ENCODE data around the gene LRMDA. TPM values are rescaled to one million over a fixed set of nuclear protein-coding genes. Genes with fewer than 3 reads are reported as not detected.

The LRMDA gene
- total and polyA plus RNA-seq, 2 of the 4 experiments (the other 2 are of a cell fraction), result 0.07 TPM; not detected in 1

DNA sequence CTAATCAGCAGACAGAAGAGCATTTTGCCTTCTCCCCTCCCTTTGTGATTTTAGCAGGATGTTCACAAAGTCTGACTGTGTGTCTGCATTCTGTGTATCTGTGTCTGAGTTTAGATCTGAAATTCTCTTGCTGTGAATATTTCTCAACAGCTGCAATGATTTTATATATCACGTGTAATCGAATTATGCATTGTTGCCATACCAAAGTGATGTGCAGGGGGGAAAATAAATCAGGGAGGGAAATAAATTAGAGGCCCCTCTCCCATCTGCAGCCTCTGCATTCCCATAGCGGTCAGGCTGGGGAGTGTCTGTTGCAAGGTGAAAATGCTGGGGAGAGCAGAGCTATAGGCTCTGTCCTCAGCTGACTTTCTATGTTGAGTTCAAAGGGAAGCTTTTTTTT, 209.0 kb downstream of the LRMDA start:
- no peak for ATAC-seq (ENCODE audit: low read depth)
- H3K4me2 ChIP-seq (ENCODE audit: low read depth, low read length), result no peak overlapping the region
- no peak overlapping the region for H2BK15ac ChIP-seq (ENCODE audit: low read depth, low read length)
- no peaks in the 10 kb centered on the region for H4K20me1 ChIP-seq (ENCODE audit: insufficient read depth, low read length)
- no peak overlapping the region for H3K14ac ChIP-seq (replicated peaks; ENCODE audit: low read depth, low read length)
- H3K56ac ChIP-seq (ENCODE audit: extremely low read depth, insufficient read depth, low read length), result no peak overlapping the region
- in situ Hi-C loops (cut with MboI; ENCODE audit: low sequenced_read_pairs) (no loop called here), intact Hi-C loops (cut with micrococcal nuclease) (no loop called here), dilution Hi-C loops (cut with HindIII; ENCODE audit: low sequenced_read_pairs, unreplicated experiment) (no loop called here)
- H2BK5ac ChIP-seq (ENCODE audit: low read depth, low read length, poor library complexity, severe bottlenecking), result no peak overlapping the region
- H3K9ac ChIP-seq (ENCODE audit: low read depth, low read length), result no peak overlapping the region
- H3K18ac ChIP-seq (ENCODE audit: low read depth, low read length), result no peak overlapping the region
- no TSS peak for BruUV-seq (replicated peaks)
- no peak overlapping the region for H2AK5ac ChIP-seq (ENCODE audit: low read depth, low read length)
- no peak overlapping the region for H4K91ac ChIP-seq (ENCODE audit: insufficient read depth, low read depth, low read length)
- H3K27me3 ChIP-seq (ENCODE audit: control insufficient read depth, insufficient read depth, low read length), result peaks cover 6% of the 10 kb centered on the region
- no CpG with 5 or more reads among the region's 3 CpGs for WGBS, 2 experiments (ENCODE audit: extremely low coverage in 2 of 2, insufficient read length in 1 of 2)
- no peak for DNase-seq
- ChIA-PET CTCF (no interaction called here), POLR2A (ENCODE audit: unreplicated experiment) (interaction anchor here (0.6 kb wide), 1 partner anchor 388 kb away, joined by 3 read pairs; no protein-coding TSS in a partner anchor)
- no peaks in the 10 kb centered on the region for H3K79me1 ChIP-seq (ENCODE audit: low read depth in 1 of 2, low read length in 2 of 2)
- H3K4me1 ChIP-seq (ENCODE audit: control insufficient read depth, insufficient read depth, low read length), result no peaks in the 10 kb centered on the region
- H3K9me1 ChIP-seq (ENCODE audit: insufficient read depth, low read length), result no peaks in the 10 kb centered on the region
- no peaks in the 10 kb centered on the region for H3K36me3 ChIP-seq (ENCODE audit: control insufficient read depth, insufficient read depth, low read length)
- TF ChIP-seq POLR2A (IDR thresholded peaks at IDR 0.05; ENCODE audit: low read depth, low read length) (no peak), CEBPB (IDR thresholded peaks at IDR 0.05; ENCODE audit: low read depth, low read length) (no peak), BHLHE40 (IDR thresholded peaks at IDR 0.05; ENCODE audit: low read depth, low read length) (no peak), RFX5 (IDR thresholded peaks at IDR 0.05; ENCODE audit: low read depth, low read length) (no peak), CHD1 (IDR thresholded peaks at IDR 0.05; ENCODE audit: low read depth, low read length) (no peak), FOS (IDR thresholded peaks at IDR 0.05; ENCODE audit: low read depth, low read length) (no peak), RCOR1 (IDR thresholded peaks at IDR 0.05; ENCODE audit: insufficient replicate concordance, low read length) (no peak), MAZ (IDR thresholded peaks at IDR 0.05; ENCODE audit: borderline replicate concordance, low read depth, low read length) (no peak), MAFK (IDR thresholded peaks at IDR 0.05; ENCODE audit: low read depth, low read length) (no peak), SMC3 (IDR thresholded peaks at IDR 0.05; ENCODE audit: low read depth, low read length) (no peak), RAD21 (IDR thresholded peaks at IDR 0.05; ENCODE audit: low read length) (no peak), MXI1 (IDR thresholded peaks at IDR 0.05; ENCODE audit: borderline replicate concordance, low read depth, low read length) (no peak)
- TF ChIP-seq, protein P1, sequence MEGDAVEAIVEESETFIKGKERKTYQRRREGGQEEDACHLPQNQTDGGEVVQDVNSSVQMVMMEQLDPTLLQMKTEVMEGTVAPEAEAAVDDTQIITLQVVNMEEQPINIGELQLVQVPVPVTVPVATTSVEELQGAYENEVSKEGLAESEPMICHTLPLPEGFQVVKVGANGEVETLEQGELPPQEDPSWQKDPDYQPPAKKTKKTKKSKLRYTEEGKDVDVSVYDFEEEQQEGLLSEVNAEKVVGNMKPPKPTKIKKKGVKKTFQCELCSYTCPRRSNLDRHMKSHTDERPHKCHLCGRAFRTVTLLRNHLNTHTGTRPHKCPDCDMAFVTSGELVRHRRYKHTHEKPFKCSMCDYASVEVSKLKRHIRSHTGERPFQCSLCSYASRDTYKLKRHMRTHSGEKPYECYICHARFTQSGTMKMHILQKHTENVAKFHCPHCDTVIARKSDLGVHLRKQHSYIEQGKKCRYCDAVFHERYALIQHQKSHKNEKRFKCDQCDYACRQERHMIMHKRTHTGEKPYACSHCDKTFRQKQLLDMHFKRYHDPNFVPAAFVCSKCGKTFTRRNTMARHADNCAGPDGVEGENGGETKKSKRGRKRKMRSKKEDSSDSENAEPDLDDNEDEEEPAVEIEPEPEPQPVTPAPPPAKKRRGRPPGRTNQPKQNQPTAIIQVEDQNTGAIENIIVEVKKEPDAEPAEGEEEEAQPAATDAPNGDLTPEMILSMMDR (conservative IDR thresholded peaks at IDR 0.05; ENCODE audit: low read depth, low read length), result no peak
- TF ChIP-seq, protein P2, sequence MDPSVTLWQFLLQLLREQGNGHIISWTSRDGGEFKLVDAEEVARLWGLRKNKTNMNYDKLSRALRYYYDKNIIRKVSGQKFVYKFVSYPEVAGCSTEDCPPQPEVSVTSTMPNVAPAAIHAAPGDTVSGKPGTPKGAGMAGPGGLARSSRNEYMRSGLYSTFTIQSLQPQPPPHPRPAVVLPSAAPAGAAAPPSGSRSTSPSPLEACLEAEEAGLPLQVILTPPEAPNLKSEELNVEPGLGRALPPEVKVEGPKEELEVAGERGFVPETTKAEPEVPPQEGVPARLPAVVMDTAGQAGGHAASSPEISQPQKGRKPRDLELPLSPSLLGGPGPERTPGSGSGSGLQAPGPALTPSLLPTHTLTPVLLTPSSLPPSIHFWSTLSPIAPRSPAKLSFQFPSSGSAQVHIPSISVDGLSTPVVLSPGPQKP (IDR thresholded peaks at IDR 0.05; ENCODE audit: borderline replicate concordance, low read depth, low read length), result no peak
- TF ChIP-seq, protein P3, sequence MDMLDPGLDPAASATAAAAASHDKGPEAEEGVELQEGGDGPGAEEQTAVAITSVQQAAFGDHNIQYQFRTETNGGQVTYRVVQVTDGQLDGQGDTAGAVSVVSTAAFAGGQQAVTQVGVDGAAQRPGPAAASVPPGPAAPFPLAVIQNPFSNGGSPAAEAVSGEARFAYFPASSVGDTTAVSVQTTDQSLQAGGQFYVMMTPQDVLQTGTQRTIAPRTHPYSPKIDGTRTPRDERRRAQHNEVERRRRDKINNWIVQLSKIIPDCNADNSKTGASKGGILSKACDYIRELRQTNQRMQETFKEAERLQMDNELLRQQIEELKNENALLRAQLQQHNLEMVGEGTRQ (IDR thresholded peaks at IDR 0.05; ENCODE audit: low read depth, low read length), result no peak
- no peak overlapping the region for H3K4me3 ChIP-seq (ENCODE audit: insufficient read depth, low read depth, low read length)
- H3K9me3 ChIP-seq (ENCODE audit: control insufficient read depth, insufficient read depth, low read length), result no peaks in the 10 kb centered on the region
- H3K27ac ChIP-seq (ENCODE audit: insufficient read depth, low read length), result no peak overlapping the region
- H4K5ac ChIP-seq (ENCODE audit: low read depth, low read length), result no peak overlapping the region
- no peak overlapping the region for H3K4ac ChIP-seq (ENCODE audit: low read depth, low read length)
- H3K23ac ChIP-seq (ENCODE audit: low read depth, low read length), result no peak overlapping the region
- H2AK9ac ChIP-seq (replicated peaks; ENCODE audit: low read depth, low read length, poor library complexity), result no peak overlapping the region
- H2AFZ ChIP-seq (replicated peaks; ENCODE audit: low read length, poor library complexity), result no peak overlapping the region
- no peak overlapping the region for H2BK120ac ChIP-seq (ENCODE audit: low read depth, low read length)
- no peak overlapping the region for H2BK20ac ChIP-seq (ENCODE audit: low read depth, low read length)
- no peak overlapping the region for H4K8ac ChIP-seq (ENCODE audit: low read depth in 2 of 2, low read length in 2 of 2)

All from IMR-90 (cell line).